ENCODE measurements around the gene KLHL14.
"Not testable (repeated sequence)": the region's sequence is repeated elsewhere in the genome, so short reads cannot be mapped to it uniquely, and the experiment has no call there.

KLHL14 gene, protein sequence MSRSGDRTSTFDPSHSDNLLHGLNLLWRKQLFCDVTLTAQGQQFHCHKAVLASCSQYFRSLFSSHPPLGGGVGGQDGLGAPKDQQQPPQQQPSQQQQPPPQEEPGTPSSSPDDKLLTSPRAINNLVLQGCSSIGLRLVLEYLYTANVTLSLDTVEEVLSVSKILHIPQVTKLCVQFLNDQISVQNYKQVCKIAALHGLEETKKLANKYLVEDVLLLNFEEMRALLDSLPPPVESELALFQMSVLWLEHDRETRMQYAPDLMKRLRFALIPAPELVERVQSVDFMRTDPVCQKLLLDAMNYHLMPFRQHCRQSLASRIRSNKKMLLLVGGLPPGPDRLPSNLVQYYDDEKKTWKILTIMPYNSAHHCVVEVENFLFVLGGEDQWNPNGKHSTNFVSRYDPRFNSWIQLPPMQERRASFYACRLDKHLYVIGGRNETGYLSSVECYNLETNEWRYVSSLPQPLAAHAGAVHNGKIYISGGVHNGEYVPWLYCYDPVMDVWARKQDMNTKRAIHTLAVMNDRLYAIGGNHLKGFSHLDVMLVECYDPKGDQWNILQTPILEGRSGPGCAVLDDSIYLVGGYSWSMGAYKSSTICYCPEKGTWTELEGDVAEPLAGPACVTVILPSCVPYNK

DNA sequence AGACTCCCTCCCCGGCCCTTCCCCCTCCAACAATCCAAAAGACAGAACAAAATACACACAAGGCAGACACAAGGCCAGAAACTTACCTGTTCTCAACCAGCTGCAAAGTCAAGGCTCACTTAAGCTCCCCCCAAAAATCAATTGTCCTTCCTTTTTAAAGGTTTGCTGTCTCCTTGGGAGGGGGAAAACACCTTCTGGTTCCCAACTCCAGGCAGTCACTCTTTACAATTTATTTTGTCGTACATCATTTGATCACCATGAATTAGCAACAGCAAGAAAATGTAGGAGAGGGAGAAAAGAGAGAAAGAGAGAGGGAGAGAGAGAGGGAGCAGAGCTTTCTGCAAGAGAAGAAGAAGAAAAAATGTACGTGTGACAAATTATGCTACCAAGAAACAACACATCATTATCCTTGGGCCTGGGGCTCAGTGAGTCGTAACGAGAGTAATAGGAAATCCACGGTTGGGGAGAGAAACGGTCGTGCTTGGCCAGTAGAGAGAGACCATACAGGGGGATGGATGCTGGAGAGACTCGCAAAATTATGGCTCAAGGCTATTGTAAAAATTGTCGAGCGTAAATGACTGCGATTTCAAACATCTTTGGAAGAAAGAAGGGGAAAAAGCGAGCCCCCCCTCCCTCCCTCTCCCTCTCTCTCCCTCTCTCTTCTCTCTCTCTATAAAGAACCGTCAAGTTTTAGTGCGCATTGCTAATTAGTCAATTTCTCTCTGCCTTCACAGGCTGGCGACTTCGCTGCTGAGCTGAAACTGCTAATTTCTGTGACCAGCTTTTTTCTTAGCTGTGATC, at the start of gene KLHL14:
KLHL14 (minus strand) TSS at position 443 of the 801 bp plus-strand sequence. CDS start 2,432 bp downstream, outside the sequence.
- no peak for DNase-seq

DNA sequence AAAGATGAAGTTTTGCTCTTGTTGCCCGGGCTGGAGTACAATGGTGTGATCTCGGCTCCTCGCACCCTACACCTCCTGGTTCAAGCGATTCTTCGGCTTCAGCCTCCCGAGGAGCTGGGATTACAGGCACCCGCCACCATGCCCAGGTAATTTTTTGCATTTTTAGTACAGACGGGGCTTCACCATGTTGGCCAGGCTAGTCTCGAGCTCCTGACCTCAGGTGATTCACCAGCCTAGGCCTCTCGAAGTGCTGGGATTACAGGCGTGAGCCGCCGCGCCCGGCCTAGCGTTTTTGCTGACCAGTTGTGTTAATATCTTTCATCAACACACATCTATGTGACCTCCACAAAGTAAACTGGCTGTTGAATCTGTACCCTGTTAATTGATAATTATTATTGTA, 49.4 kb upstream of the KLHL14 start:
- DNase-seq: no peak

DNA sequence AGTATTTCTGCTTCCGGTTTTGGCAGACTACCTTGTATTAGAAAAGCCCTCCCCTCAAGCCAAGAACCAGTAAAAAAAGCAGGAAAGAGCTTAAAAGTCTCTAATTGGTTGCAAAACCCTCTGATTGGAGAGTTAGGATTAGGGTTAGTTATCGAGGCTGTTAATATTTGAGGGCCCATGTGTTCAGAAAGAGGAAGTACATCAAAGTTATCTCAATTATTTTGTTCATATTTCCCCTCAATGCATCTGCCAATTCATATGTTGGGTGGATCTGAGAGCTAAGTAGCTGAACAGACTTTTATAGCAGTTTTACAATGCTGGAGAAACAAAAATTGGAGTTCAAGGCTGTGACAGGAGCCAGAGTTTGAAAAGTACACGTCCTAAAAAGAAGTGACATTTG, 43.1 kb upstream of the KLHL14 start:
- DNase-seq: no peak

DNA sequence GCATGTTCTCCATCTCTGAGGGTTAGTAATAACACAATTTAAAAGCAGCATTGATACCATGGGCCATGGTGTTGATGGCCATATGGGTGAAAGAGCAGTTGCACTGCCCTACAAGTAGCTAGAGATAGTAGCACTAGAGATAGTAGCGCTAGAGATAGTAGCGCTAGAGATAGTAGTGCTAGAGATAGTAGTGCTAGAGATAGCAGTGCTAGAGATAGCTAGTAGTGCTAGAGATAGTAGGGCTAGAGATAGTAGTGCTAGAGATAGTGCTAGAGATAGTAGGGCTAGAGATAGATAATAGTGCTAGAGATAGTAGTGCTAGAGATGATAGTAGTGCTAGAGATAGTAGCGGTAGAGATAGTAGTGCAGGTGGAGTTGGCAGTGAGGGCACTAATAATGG, 39.5 kb upstream of the KLHL14 start:
- no peak for DNase-seq

DNA sequence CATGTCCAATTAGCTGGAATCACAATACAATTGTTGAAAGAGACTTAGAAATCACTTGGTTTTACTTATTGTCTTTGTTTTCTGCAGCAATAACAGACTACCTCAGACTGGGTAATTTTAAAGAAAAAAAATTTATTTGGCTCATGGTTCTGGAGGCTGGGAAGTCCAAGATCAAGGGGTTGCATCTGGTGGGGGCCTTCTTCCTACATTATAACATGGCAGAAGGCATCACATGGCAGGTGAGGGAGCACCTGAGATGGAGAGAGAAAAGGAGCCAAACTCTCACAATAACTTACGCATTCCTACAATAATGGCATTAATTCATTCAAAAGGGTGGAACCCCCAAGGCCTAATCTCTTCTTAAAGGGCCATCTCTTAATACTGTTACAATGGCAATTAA, 37.5 kb upstream of the KLHL14 start:
- no peak for DNase-seq

DNA sequence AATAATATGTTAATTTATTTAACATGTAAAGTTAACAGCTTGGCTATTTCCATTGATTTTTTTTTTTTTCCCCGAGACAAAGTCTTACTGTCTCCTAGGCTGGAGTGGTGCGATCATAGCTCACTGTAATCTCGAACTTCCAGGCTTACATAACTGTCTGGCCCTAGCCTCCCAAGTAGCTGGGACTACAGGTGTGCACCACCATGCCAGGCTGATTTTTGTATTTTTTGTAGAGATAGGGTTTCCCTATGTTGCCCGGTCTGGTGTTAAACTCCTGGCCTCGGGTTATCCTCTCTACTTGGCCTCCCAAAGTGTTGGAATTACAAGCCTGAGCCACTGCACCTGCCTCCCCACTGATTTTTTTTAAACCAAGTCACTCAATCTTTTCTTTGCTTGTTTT, 32.5 kb upstream of the KLHL14 start:
- no peak for DNase-seq

DNA sequence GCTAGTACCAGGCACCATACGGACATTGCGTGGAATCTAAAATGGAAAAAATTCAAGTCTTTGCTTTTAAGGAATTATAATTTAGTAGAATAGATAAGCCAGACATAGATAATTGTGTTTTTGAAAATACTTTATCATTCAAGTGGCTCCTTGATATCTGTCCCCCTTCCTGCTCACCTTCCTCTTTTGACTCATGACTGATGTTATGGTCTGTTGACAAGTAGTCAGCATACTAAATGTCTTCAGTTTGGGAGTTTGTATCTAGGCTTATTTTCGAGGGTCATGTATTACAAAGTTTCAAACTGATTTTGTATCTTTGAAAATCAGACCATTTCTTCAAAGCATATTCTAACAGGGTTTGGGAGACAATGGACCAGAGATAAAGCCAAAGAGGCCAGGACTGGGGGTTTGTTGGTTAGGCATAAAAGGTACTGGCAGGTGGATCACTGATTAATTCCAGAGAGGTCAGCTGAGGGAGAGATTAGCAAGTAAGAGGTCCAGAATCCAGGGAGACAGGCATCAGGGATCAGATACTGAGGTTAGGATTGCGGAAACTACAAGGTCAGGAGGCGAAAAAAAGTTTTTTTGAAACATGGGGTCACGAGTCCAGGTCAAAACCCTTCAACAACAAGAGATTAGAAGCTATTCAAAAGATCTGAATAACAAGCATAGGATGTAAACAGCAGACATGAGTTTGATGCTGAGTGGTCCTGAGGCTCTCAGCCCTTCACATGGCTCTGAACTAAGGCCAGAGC, 31.5 kb upstream of the KLHL14 start:
- DNase-seq: no peak

DNA sequence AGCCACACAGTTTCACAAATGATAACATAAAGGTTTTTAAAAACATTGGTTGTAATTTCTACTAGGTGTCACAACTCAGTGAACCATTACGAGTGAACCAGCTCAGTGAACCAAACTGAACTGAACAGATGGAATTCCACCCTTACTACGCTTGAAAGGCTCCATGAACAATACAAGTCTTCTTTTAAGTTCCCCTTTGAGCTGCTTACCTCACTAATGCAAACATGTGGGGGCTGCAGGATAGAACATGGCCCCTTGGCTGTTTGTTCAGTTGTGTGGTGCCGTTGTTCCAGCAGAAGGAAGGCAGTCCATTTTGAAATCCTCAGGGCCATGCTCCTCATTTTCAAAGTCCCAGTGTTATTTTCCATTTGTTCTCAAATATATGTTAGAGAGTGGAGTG, 30.7 kb upstream of the KLHL14 start:
- no peak for DNase-seq

DNA sequence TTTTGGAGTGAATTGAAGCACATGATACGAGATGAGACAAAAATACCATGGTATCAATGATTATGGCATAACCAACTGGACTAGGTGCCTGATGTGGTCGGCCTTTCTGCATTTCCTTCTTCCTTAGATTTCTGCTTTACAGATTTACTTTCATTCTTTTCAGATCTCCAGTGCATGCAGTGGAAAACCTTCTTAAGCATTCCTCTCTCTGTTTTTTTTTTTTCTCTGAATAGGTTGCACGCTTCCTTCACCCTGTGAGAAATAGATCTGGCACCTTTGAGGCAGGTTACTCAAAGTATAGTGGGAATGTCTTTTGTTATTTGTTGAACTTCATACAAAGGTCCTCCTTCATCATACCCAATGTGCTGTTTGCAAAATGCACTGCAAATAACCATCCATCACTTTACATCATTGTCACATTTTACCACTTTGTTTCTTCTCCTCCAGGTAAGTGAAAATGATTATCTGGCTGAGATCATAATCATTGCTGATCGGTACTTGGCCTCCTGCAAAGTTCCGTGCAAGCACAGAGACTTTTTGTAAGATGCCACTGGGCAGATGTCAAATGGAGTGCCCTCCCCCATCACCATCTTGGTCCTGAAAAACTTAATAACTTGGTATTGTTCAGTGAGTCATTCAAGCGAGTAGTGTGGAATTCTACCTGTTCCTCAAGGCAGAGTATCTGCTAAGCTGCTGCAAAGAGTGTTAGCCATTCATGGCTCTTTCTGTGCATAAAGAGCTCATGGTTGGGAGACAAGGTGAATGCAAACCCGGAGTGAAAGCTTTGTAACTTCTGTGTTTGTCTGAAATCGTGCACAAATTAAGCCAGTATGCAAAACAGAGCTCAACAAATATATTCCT, 30.0 kb upstream of the KLHL14 start:
- DNase-seq: no peak

DNA sequence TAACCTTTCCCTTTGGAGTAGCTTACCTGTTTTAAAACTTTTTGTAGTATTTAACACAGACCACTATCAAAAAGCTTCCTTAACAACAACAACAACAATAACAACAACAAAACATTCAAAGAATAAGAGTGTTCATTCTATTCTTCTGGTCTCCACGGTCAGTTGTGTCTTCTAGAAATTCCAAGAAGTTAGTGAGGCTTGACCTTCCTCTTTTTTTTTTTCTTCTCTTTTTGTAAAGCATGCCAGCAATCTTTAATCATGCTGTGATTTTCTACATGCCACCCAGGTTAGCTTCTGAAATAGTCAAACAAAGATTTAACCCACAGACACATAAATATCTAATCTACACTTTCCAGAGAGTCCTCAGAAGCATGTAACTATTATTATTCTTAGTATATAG, 28.4 kb upstream of the KLHL14 start:
- no peak for DNase-seq

DNA sequence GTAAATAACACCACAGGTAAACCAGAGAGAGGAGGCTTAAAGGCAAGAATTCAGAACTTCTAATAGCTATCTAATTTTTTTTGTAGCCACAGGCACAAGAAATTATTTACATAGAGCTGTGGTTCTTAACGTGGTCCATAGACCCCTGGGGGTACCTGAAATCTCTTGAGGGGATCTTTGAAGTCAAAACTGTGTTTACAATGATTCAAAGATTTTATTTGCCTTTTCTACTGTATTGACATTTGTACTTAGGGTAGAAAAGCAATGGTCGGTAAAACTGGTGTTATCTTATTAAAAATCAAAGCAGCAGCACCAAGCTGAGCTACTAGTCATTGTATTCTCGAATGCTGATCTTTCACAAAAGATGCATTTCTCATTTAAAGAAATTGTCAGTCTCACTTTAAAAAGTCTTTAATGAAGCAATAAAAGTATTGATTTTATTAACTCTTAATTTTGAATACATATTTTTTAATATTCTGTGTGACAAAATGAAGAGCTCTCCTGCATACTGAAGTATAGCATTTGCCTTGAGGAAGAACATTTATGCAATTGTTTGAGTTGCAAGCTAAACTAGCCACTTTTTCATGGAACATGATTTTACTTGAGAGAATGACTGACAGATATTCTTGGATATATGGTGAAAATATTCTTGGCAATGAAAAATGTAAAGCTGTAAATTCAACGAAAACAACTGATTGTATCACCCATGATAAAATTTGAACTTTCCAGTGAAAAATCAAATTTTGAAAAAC, 25.6 kb upstream of the KLHL14 start:
- no peak for DNase-seq

DNA sequence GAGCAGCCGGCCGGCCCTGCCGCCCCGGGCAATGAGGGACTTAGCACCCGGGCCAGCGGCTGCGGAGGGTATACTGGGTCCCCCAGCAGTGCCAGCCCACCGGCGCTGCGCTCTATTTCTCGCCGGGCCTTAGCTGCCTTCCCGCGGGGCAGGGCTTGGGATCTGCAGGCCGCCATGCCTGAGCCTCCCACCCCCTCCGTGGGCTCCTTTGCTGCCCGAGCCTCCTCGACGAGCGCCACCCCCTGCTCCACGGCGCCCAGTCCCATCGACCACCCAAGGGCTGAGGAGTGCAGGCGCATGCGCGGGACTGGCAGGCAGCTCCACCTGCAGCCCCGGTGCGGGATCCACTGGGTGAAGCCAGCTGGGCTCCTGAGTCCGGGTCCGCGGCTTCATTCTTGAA, 21.8 kb upstream of the KLHL14 start:
- not testable (repeated sequence) for DNase-seq

DNA sequence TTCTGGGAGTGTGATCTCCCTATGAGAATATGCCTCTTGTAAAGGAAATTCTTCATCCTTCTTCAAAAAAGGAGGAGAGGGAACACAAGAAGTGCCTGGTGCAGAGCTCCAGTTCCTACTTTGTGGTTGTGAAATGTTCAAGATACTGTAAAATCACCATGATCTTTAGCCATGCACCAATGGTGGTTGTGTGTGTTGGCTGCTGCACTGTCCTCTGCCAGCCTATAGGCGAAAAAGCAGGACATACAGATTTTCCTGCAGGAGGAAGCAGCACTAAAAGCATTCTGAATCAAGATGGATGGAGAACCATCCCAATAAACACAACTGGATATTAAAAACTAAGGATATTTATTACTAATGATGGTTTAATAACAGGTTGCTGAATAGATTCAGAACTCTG, 6.2 kb upstream of the KLHL14 start:
- DNase-seq: no peak

DNA sequence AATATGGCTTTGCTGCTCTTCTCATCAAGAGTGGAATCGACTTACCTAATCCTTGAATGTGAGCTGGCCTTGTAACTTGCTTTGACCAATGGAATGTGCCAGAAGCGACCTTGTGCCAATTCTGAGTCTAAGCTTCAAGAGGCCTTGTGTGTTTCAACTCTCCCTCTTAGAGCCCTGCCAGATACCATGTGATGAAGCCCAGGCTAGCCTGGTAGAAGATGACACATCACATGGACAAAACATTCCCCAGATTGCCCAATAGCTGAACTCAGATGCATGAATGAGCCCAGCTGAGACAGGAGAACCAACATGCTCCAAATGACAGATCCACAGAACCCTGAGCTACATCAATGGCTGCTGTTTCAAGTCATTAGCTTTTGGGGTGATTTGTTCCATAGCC, 4.2 kb upstream of the KLHL14 start:
- no peak for DNase-seq

DNA sequence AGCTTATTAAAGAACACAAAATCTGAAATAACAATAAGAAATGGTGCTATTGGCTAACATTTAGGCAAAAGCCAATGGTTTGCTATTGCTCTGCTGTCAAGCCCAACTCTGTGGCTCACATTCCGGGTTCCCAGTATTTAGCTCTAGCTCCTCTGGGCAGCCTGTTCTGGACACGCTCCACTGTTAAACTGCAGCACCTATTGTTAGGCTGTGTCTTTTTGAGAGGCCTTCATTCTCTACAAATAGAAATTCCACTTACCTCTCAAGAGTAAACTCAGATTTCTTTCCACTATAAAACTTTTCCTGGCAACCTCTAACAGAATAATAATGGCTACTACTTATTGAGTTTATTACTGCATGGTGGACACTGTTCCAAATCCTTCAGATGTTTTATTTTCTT, 3.7 kb upstream of the KLHL14 start:
- DNase-seq: no peak

DNA sequence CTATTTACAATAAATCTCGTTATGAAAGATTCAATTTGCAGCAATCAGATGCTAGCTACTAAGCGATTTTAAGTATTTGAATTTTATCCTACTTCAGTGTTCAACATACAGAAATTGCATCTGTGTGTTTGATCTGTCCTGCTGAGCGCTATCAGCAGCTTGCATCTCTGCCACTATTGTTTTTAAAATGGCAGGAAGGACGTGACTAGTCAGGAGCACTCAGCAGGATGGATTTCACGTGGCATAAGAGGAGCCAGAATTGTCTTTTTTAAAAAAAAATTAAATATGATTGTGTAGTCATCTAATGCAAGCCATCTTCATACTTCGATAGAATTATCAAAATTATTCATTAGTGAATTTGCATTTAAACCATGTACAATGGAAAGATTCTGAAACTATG, 2.8 kb upstream of the KLHL14 start:
- no peak for DNase-seq

DNA sequence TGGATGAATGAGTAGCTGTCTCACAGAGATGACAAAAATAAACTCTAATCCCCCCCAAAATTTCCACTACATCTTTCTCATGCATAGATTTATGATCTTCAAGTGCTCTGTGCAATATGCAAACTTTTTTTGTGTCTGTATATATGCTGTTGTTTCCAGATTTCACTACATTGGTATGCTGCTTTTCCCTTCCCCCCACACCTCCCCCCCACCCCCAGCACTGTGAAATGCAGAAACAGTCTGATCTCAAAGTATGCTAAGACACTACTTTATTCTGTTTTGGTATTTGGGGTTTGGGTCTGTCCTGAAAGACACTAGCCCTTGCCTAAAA, 524 bp upstream of the KLHL14 start:
- DNase-seq: no peak

DNA sequence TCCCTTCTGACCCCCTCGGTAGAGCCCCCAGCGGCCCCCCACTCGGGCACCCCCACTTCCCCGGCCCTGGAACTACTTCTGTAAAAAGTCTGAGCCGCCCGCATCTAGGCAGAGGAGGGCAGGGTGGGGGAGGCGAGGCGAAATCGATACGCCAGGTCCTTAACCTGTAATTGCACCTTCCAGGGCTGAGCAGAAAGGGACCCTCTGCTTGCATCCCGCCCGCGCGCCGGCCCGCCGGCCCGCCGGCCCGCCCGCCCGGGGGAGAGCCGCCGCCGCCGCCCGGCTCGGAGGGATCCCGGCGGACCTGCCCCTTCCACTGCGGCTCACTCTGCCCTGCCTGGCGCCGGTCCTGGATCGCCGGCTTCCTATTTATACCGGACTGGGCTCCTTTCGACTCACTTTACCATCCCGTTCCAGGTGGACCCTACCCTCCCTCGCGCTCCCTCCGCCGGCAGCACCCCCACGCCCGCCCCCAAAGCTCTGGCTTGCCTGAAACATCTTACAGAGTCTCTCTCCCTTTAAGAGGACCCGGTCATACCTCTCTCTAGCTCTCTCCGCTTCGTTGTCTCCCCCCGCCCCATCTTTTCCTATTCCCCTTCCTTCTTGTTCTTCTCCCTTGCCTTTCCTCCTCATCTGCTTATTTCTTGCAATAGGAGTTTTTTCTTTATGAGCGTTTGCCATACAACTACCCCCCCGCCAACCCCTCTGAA, 797 bp downstream of the KLHL14 start:
- DNase-seq: no peak

DNA sequence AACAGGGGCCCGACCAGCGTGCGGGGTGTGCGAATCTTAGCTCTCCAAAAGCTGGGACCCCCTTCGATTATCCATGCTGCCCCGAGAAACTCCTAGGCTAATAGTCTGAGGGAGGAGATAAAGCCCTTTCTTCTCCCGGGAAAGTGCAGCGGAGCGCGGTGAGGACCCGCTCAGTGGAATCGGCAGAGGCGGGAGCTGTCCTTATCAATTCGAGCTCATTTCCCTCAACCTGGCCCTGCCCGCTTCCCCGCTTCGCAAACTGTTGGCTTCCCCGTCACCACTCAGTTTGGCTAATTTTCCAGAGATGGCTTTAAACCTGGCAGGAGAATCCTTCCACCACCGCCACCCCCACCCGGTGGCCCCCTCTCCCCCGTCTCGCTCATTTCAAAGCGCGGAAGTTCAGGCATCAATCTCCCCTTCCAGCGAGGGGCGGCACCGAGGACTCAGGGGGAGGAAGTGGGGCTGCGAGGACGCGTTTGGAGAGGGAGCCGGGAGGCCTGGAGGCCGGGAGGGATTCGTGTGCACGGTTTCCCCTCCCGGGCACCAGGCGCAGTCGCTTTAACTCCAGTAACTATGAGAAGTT, 1.6 kb downstream of the KLHL14 start:
- no peak for DNase-seq

DNA sequence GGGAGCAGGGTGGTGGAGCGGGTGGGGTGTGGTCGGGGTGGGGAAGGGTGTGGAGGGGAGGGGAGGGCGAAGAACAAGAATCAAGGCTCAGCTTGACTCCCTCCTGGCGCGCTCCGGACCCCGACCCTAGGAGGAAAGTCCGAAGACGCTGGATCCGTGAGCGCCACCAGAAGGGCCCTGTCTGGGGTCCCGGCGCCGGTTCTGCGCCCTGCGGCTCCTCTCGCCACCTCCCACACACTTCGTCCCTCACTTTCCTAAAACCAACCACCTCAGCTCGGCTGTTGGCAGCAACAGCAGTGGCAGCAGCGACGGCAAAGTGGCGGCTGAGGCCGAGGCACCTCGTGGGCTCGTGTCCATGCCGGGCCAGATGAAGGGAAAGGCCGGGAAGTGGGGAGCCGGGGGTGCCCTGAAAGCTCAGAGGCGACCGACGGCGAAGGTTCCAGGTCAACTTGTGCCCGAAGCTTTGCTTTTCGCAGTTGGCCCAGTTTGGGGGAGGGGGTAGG, 2.1 kb downstream of the KLHL14 start:
- DNase-seq: no peak
